K562 (cell line): Measurements from ENCODE around the gene PAQR6. TPM values are rescaled to one million over a fixed set of nuclear protein-coding genes. Genes with fewer than 3 reads are reported as not detected.

Source experiments
- CBFB ChIP-seq: sonication (generic); formaldehyde crosslinking; IDR thresholded peaks from 2 replicates; pipeline ENCODE4 v1.4.0; 2020; ENCODE audit warnings: mild to moderate bottlenecking, missing genetic modification reagents
- EHMT2 ChIP-seq: fragments of 450-650 bp; IDR thresholded peaks from 2 replicates; pipeline ENCODE4 v1.6.1; 2018; ENCODE audit warnings: antibody characterized with exemption
- EZH2 ChIP-seq: IDR thresholded peaks from 2 replicates; pipeline ENCODE4 v1.6.1; 2012; ENCODE audit warnings: low read depth, mild to moderate bottlenecking, inconsistent platforms, low read length, borderline replicate concordance
- HIVEP1 ChIP-seq: fragments of 250-450 bp; sonication (Bioruptor Pico); IDR thresholded peaks from 2 replicates; pipeline ENCODE4 v1.4.0; 2020; ENCODE audit warnings: mild to moderate bottlenecking
- HMG20A ChIP-seq: fragments of 450-650 bp; formaldehyde crosslinking; conservative IDR thresholded peaks from 2 replicates; pipeline ENCODE4 v1.4.0; 2020; ENCODE audit warnings: mild to moderate bottlenecking, mixed read lengths
- MCM7 ChIP-seq, 2 experiments: fragments of 450-650 bp; IDR thresholded peaks; 2 replicates each; pipeline ENCODE4 v1.6.1; 2016 to 2018
- MEIS2 ChIP-seq: fragments of 450-650 bp; IDR thresholded peaks from 2 replicates; pipeline ENCODE4 v1.6.1; 2014; ENCODE audit warnings: mild to moderate bottlenecking; ENCODE audit not compliant: partially characterized antibody
- NBN ChIP-seq: fragments of 450-650 bp; IDR thresholded peaks from 2 replicates; pipeline ENCODE4 v1.6.1; 2016; ENCODE audit warnings: low read depth, mild to moderate bottlenecking
- NCOR1 ChIP-seq: fragments of 450-650 bp; IDR thresholded peaks from 2 replicates; pipeline ENCODE4 v1.6.1; 2016; ENCODE audit warnings: mild to moderate bottlenecking, moderate library complexity
- NFXL1 ChIP-seq: fragments of 450-650 bp; formaldehyde crosslinking; IDR thresholded peaks from 2 replicates; pipeline ENCODE4 v1.4.0; 2021; ENCODE audit warnings: mild to moderate bottlenecking
- NR2F6 ChIP-seq: fragments of 450-650 bp; formaldehyde crosslinking; IDR thresholded peaks from 2 replicates; pipeline ENCODE4 v1.4.0; 2020; ENCODE audit warnings: mild to moderate bottlenecking
- OTX1 ChIP-seq: fragments of 450-650 bp; formaldehyde crosslinking; IDR thresholded peaks from 2 replicates; pipeline ENCODE4 v1.4.0; 2022; ENCODE audit warnings: mild to moderate bottlenecking
- RAD21 ChIP-seq, 2 experiments: fragments of 250-450 bp in 1 of 2; fragments of 450-650 bp in 1 of 2; sonication (Bioruptor Pico) in 1 of 2; formaldehyde crosslinking in 1 of 2; IDR thresholded peaks in 1 of 2; conservative IDR thresholded peaks in 1 of 2; 2 replicates each; pipeline versions ENCODE4 v1.4.0 to v1.8.0; 2020 to 2022; ENCODE audit warnings: mild to moderate bottlenecking in 2 of 2, moderate library complexity in 1 of 2
- RBFOX2 ChIP-seq: fragments of 200-400 bp; formaldehyde crosslinking; IDR thresholded peaks from 2 replicates; pipeline ENCODE4 v1.6.1; 2017; ENCODE audit warnings: low read depth, mild to moderate bottlenecking, low read length, moderate library complexity
- TCFL5 ChIP-seq: fragments of 250-450 bp; sonication (Bioruptor Pico); conservative IDR thresholded peaks from 2 replicates; pipeline ENCODE4 v1.6.1; 2021; ENCODE audit warnings: mild to moderate bottlenecking, moderate library complexity, matching md5 sums
- THRAP3 ChIP-seq: fragments of 450-650 bp; IDR thresholded peaks from 2 replicates; pipeline ENCODE4 v1.6.1; 2016; ENCODE audit warnings: mild to moderate bottlenecking, inconsistent platforms, borderline replicate concordance
- ZNF134 ChIP-seq: fragments of 250-450 bp; sonication (Bioruptor Pico); conservative IDR thresholded peaks from 2 replicates; pipeline ENCODE4 v1.4.0; 2020
- ZNF184 ChIP-seq: sonication (generic); formaldehyde crosslinking; IDR thresholded peaks from 2 replicates; pipeline ENCODE4 v1.5.0; 2020; ENCODE audit warnings: missing genetic modification reagents
- ZNF232 ChIP-seq: sonication (generic); formaldehyde crosslinking; IDR thresholded peaks from 2 replicates; pipeline ENCODE4 v1.8.0; 2022; ENCODE audit warnings: mild to moderate bottlenecking, missing genetic modification reagents
- ZNF561 ChIP-seq: fragments of 450-650 bp; formaldehyde crosslinking; conservative IDR thresholded peaks from 2 replicates; pipeline ENCODE4 v1.4.0; 2020; ENCODE audit warnings: mild to moderate bottlenecking, moderate library complexity
- ZNF695 ChIP-seq: fragments of 450-650 bp; formaldehyde crosslinking; IDR thresholded peaks from 2 replicates; pipeline ENCODE4 v1.4.0; 2020; ENCODE audit warnings: mild to moderate bottlenecking, moderate library complexity
- polyA plus RNA-seq, 8 experiments: library from polyadenylated mRNA; depleted of rRNA in 4 of 8; stranded (reverse) in 5 of 8; unstranded in 3 of 8; fragments of >200 nt; fragmentation: Nextera tagmentation in 2 of 8; fragmentation: Illumina TruSeq in 1 of 8; extraction: Ambion mirVana in 2 of 8; extraction: Trizol in 1 of 8; gene quantifications; 2 replicates each; pipeline versions ENCODE4 v1.2.1 to v1.2.3, GENCODE V29; 2011 to 2014; ENCODE audit warnings: inconsistent platforms in 1 of 8, missing spikeins in 1 of 8
- total RNA-seq, 7 experiments: library from RNA; depleted of rRNA in 6 of 7; stranded (reverse); fragments of >200 nt in 6 of 7; fragmentation: Illumina TruSeq in 2 of 7; extraction: Trizol in 2 of 7; gene quantifications; 2 replicates each; pipeline versions ENCODE4 v1.2.1 to v1.2.3, GENCODE V29; 2011 to 2021; ENCODE audit warnings: low replicate concordance in 1 of 7
- TF ChIP-seq, protein P1 (sequence below), 2 experiments: fragments of 450-650 bp in 1 of 2; sonication (generic) in 1 of 2; formaldehyde crosslinking in 1 of 2; IDR thresholded peaks in 1 of 2; conservative IDR thresholded peaks in 1 of 2; 2 replicates each; pipeline versions ENCODE4 v1.6.1 to v1.8.1; 2016 to 2023; ENCODE audit warnings: mild to moderate bottlenecking in 2 of 2, moderate library complexity in 2 of 2, inconsistent platforms in 1 of 2, missing genetic modification reagents in 1 of 2
- TF ChIP-seq, protein P2 (sequence below): IDR thresholded peaks from 2 replicates; pipeline ENCODE4 v1.6.1; 2011; ENCODE audit warnings: borderline replicate concordance, low read depth, mild to moderate bottlenecking, moderate library complexity, low read length; ENCODE audit not compliant: insufficient read depth, poor library complexity, severe bottlenecking
- TF ChIP-seq, protein P3 (sequence below): fragments of 250-450 bp; sonication (Bioruptor Pico); IDR thresholded peaks from 2 replicates; pipeline ENCODE4 v1.8.0; 2021; ENCODE audit warnings: moderate library complexity, mild to moderate bottlenecking, inconsistent platforms

Gene PAQR6
- total and polyA plus RNA-seq, 9 of the 15 experiments (the other 6 are each of a cell fraction or from before 2014, with no cell fraction given) = 0.07 to 1.8 (median 0.62) TPM

DNA sequence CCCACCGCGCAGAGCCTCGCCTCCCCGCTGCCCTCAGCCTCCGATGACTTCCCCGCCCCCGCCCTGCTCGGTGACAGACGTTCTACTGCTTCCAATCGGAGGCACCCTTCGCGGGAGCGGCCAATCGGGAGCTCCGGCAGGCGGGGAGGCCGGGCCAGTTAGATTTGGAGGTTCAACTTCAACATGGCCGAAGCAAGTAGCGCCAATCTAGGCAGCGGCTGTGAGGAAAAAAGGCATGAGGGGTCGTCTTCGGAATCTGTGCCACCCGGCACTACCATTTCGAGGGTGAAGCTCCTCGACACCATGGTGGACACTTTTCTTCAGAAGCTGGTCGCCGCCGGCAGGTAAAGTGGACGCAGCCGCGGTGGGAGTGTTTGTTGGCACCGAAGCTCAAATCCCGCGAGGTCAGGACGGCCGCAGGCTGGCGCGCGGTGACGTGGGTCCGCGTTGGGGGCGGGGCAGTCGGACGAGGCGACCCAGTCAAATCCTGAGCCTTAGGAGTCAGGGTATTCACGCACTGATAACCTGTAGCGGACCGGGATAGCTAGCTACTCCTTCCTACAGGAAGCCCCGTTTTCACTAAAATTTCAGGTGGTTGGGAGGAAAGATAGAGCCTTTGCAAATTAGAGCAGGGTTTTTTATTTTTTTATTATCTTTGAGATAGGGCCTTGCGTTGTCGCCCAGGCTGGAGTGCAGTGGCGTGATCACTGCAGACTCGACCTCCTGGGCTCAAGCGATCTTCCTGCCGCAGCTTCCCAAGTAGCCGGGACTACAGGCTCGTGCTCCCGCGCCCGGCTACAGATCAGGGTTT is 34.8 kb downstream of the PAQR6 start, which contains the start of gene PMF1 (continued):
- TF ChIP-seq MEIS2 (no peak), NCOR1 (no peak; the same call in 1 of the 2 replicates), ZNF232 (CRISPR knock-in tag) (no peak), HMG20A (CRISPR knock-in tag) (no peak), HIVEP1 (CRISPR knock-in tag) (no peak), NBN (no peak), NR2F6 (CRISPR knock-in tag) (no peak), ZNF134 (peak; percentile 92; the same call in 1 of the 2 replicates), NFXL1 (CRISPR knock-in tag) (no peak), ZNF561 (CRISPR knock-in tag) (no peak), CBFB (CRISPR knock-in tag) (no peak; the same call in 1 of the 2 replicates), ZNF695 (no peak), TCFL5 (CRISPR knock-in tag) (no peak), ZNF184 (no peak), EHMT2 (no peak), OTX1 (CRISPR knock-in tag) (no peak), RAD21 (CRISPR knock-in tag; conservative IDR thresholded peaks at IDR 0.05 in 1 of 2, IDR thresholded peaks at IDR 0.05 in 1 of 2) (no peak), MCM7 (IDR thresholded peaks at IDR 0.05) (no peak), EZH2 (no peak), THRAP3 (no peak), RBFOX2 (peak; percentile 99)
- TF ChIP-seq, protein P1, sequence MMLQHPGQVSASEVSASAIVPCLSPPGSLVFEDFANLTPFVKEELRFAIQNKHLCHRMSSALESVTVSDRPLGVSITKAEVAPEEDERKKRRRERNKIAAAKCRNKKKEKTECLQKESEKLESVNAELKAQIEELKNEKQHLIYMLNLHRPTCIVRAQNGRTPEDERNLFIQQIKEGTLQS (IDR thresholded peaks at IDR 0.05) = peak; percentile 45; the same call in 1 of the 2 replicates
- TF ChIP-seq, protein P1 (CRISPR knock-in tag; conservative IDR thresholded peaks at IDR 0.05) = peak; percentile 27; the same call in 1 of the 2 replicates
- TF ChIP-seq, protein P2, sequence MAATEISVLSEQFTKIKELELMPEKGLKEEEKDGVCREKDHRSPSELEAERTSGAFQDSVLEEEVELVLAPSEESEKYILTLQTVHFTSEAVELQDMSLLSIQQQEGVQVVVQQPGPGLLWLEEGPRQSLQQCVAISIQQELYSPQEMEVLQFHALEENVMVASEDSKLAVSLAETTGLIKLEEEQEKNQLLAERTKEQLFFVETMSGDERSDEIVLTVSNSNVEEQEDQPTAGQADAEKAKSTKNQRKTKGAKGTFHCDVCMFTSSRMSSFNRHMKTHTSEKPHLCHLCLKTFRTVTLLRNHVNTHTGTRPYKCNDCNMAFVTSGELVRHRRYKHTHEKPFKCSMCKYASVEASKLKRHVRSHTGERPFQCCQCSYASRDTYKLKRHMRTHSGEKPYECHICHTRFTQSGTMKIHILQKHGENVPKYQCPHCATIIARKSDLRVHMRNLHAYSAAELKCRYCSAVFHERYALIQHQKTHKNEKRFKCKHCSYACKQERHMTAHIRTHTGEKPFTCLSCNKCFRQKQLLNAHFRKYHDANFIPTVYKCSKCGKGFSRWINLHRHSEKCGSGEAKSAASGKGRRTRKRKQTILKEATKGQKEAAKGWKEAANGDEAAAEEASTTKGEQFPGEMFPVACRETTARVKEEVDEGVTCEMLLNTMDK = no peak
- TF ChIP-seq, protein P3, sequence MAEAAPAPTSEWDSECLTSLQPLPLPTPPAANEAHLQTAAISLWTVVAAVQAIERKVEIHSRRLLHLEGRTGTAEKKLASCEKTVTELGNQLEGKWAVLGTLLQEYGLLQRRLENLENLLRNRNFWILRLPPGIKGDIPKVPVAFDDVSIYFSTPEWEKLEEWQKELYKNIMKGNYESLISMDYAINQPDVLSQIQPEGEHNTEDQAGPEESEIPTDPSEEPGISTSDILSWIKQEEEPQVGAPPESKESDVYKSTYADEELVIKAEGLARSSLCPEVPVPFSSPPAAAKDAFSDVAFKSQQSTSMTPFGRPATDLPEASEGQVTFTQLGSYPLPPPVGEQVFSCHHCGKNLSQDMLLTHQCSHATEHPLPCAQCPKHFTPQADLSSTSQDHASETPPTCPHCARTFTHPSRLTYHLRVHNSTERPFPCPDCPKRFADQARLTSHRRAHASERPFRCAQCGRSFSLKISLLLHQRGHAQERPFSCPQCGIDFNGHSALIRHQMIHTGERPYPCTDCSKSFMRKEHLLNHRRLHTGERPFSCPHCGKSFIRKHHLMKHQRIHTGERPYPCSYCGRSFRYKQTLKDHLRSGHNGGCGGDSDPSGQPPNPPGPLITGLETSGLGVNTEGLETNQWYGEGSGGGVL (CRISPR knock-in tag) = no peak
